ENCODE data around the gene LDLRAD3.

DNA sequence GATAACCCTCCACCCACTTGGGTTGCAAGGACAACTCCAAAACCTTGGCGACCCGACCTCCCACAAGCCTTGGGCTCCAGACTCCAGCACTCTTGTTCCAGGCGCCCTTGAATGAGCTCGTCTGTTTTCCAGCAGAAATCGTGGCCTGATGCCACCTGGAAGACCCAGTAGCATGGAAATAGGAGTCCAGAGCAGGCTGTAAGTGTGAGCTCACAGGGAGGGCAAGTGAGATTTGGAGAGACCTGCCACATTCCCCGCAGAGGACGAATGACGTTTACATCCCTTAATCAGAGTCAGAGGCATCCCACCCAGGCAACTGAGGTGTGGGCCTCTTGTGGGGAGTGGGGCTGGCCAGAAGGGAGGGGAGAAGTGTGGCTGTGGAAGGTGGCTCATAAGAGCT, 71.9 kb downstream of the LDLRAD3 start:
- TF ChIP-seq GATA2 (IDR thresholded peaks at IDR 0.05; ENCODE audit: low read depth, low read length) (no peak), GATA3 (IDR thresholded peaks at IDR 0.05; ENCODE audit: low read depth, low read length) (no peak)

All from SH-SY5Y (cell line).